NOMO-1 (cell line): ENCODE results near the gene TMC1.
"Not testable (repeated sequence)": the region's sequence is repeated elsewhere in the genome, so short reads cannot be mapped to it uniquely, and the experiment has no call there.

Experiments
- DNase-seq, 2 experiments: peaks; one replicate each; lab custom pipeline; 2025; ENCODE audit not compliant: unreplicated experiment in 2 of 2; lab: John Stamatoyannopoulos, UW

The TMC1 gene

DNA sequence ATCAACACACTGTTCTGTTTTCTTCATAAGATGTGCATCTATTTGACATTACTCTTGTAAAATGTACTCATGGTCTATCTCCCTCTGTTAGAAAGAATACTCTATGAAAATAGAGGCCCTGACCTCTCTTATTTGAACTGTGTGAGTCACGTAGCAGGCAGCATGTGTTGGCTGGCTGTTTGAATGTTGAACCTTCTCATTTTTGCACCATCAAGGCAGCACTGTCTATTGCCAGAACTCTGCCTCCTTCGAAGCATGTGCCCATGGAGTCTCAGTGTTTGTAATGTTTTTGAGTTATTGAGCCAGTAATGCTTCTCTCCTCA lies 287.0 kb downstream of the TMC1 start:
- DNase-seq: no peak

DNA sequence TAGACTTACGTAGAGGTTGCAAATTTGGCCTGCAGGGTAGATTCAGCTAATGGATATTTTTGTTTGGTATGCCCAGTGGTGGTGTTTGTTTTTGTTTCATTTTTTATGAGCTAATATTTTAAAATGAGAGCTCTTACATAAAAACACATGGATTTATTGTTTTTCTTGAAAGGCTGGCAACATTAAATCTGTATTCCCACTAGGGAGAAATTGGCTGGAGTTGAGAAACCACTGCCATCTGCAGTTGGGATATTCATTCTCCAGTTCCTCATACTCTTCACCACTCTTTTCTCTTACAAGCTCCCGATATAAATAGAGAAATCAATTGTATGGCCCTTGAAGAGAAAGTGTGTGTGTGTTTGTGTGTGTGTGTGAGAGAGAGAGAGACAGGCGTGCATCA lies 288.2 kb downstream of the TMC1 start:
- DNase-seq: no peak

DNA sequence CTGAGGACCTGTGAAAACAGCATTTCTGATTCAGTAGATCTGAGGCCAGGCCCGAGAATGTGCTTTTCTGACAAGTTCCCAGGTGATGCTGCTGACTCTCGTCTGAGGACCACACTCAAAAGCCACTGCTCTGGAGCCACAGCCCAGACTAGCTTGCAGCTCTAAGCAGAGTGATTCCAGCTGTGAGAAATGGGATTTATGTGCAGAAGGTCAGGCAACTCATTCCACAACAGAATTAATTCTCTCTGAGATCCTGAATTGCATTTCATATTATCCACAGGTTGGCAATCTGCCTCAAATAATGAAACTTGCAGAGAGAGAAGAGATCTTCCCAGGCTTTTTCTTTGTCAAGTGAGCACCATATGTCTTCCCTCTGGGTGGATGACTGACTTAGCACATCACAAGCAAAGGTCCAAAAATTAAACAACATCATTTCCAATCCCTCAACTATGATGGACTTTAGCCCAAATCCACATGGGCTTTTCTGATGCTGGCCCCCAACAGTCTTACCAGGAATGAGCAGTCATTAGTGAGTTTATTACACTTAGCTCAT lies 291.2 kb downstream of the TMC1 start:
- no peak for DNase-seq

DNA sequence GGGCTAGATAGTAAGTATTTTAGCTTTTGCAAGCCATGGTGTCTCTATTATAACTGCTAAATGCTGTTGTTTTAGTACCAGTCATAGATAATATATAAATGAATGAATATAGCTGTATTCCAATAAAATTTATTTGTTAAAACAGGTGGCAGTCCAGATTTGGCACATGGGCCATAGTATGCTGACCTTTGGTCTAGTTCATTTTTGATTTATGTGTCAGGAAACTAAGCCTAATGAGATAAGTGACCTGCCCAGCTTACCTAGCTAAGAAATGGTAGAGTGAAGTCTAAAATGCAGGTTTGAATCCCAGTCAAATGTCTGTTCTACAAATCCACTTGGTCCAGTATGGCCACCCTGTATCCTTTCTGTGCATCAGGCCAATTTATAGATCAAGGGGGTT lies 292.1 kb downstream of the TMC1 start:
- no peak for DNase-seq

DNA sequence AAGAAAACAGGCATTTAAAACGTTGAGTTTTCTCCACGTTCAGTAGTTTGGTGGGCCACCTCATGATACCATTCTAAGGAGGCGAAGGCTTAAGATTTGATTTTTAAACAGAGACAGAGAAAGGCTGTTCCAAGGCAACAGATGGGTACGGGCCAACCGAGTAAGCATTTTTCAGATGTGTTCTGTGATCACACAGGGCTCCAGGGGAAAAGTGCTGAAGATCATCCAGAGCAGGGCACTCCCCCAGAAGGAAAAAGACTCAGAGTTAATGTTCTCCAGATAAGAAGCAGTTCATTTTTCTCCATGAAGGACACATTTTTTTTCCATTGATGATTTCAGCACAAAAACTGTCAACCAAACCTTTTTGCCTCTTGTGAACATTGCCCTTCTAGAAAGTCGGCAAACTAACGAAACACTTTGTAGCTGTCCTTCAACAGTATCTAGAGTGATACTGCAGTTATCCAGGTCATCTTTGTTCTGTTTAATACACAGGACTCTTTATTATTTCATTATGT lies 292.7 kb downstream of the TMC1 start:
- DNase-seq: no peak

DNA sequence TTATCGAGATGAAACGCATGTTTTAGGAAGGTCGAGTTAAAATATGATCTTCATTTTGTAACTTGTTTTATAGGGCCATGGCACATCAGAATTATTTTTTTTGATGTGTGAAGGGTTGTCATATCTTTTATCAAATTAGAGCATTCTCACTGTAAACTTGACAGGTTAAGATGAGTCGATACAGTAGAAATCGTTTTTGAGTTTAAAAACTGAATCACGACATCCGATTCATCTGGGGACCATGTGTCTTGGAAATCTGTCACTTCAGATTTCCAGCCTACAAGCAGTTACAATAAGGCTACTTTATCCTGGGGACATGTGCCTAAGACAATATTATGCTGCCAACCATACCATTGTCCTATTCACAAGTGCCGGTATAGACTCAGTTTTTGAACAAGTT lies 295.3 kb downstream of the TMC1 start:
- DNase-seq: no peak

DNA sequence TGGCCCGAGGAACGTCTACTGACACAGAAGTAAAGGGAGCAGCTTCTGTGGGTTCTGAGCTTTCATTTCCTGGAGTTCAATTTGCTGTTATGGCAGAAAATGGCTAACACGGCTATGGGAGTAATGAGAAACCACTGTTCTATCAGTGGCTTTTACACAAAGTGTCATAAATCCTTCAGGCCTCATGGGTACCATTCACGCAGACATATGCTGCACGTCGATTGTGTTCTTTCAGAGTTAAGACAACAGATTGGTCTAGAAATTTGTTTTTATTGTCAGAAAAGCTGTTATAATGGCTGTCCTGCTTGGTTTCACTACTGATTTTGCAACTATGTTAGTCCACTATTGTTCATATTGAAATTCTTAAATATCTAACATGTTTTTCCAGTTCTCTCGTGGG lies 296.0 kb downstream of the TMC1 start:
- DNase-seq: no peak

DNA sequence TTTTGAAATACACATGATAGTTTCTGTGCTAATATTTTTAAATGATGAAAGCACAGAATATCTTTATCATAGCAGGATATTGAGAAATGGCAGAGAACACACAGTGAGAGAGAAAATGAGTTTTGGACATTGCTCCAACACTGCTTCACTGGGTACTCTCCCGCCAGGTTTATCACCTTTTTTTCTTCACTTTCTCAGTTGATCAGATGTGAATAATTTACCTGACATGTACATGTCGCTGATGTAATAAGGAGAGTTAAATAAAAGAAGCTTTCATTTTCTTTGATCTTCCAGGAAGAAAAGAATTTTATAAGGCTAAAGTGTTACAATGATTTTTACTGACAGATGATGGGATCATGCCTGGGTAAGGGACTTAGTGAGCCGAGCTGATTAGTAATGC lies 297.0 kb downstream of the TMC1 start:
- DNase-seq: no peak

DNA sequence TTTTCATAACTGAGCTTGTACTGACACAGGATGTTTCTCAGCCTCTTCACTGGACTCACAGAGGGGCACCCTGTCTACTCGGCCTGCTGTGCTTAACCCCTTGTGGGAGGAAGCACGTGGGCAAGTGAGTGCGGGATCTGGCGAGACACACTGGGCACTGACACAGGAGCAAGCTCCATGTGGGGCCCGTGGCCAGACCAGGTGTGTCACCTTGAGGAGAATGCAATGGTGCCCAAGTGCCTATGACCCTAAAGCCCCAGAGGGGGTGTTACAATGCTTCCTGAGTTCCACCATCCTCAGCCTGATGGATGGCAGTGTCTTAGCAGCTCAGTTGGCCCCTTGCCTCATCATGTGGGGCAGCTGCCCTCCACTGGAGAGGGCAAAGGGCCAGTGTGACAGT lies 302.6 kb downstream of the TMC1 start:
- DNase-seq: no peak

DNA sequence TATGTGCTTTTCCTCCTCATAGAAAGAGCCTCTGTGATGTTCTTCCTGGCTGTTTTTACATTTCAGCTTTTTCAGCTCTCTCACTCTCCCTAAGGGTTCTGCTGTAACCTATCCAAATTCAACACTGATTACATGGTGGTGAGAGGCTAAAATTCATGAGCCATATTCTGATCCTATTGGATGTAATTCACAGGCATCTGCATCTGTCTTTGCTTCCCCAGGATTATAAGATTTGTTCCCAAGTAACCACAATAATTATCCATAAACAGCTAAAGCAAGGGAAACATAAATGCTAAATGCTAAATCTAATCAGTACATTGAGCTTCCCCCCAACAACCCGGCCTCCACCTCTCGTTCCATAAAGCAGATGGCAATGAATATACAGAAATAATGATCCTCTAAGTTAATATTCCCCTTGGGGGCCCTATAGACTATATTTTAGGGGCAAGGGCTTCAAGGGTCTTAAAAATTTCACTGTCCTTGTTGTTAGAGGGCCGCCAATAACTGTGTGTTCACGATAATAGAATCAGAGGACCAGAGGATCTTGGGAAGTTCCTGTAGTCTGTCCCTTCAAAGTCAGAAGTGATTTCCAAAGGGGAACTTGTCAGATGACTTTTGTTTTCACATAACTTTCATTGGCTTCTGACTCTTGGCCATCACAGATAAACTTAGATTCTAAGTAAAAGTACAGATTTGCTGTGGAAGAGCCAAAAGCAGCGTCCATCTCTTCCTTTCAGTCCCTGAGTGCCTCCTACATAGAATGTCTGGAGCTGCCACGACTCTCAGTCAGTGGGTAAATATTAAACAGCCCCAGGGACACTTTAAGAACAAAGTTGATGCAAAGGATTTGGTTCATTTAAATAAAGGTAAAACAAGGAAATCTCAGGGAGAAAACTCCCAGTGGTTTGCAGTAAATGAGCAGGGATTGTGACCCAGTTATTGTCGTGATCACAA lies 305.9 kb downstream of the TMC1 start:
- no peak for DNase-seq

DNA sequence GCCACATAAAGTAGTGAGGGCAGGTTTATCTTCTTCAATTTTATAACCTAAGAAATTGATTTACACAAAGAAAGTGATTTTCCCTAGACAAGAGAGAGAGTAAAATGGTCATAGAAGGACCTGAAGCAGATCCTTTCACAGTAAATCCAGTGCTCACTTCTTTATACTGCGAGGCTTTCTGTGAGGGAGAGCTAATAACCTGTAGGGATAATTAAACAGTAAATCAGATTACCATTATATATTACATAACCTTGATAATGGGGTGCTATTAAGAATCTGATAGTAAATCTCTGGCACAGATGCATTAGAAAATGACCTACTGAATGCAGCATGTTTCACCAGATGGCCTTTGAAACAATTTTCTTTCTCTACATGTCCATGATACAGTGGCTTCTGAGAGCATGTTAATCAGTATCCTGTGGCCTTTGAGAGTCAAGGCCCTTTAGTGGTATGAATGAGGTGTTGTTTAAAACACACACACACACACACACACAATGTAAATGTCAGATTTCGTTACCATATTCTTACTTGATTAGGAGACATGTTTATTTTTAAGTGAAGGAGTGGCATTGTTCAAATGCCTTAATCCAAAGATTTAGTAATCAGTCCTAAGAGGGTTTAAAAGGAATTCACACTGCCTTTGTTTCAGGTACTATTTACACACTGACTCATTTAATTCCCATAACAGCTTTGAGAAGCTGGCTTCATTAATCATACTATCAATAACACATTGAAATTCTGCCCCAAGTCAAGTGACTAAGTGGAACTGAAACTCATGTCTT lies 306.7 kb downstream of the TMC1 start:
- no peak for DNase-seq

DNA sequence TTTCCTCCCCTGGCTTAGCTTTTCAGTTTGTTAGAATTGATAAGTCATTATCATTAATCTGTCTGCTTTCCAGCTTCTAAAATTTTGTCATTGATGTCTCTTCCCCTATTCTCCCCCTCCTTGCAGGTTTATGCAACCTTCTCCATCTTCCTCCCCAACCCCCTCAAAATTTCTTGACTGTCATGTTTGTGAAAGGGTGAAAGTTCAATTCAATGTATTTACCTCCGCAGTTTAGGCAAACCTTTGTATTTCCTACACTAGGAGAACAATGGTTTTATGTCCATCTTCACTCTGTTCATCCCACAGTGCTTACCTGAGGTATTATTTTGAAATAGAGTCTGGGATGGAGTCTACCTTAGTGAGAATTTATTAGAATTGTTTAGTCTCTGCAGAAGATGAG lies 313.6 kb downstream of the TMC1 start:
- DNase-seq: no peak

DNA sequence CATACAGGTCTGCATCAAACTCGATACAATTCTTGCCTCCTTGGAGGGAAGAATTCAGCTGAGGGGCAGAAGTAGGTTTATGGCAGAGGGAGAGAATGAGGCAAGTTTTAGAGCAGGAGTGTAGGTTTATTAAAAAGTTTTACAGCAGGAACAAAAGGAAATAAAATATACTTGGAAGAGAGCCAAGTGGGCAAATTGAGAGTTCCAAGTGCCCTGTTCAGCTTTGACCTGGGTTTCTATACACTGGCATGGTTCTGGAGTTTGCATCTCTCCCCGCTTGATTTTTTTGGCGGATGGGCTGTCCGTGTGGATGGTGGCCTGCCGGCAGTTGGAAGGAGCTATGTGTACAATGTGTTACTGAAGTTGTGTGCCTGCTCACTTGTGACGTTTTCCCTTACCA lies 315.4 kb downstream of the TMC1 start:
- no peak for DNase-seq

DNA sequence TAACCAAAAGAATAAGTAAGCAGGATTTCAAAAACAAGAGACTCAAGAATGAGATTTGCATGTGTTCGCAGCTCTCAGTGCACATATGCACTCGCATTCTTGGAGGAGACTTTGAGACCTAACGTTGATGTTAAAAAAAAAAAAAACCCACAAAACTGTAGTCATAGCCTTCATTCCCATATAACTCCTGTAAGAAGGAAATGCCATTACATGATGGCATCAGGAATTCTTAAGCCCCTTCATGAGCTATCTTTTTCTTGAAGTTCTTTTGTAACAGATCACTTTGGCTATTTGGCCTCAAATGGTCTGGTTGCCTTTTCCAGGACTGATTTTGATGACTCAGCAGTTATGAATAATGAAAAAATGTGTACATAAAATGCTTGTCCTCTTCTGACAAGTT lies 317.7 kb downstream of the TMC1 start:
- no peak for DNase-seq

DNA sequence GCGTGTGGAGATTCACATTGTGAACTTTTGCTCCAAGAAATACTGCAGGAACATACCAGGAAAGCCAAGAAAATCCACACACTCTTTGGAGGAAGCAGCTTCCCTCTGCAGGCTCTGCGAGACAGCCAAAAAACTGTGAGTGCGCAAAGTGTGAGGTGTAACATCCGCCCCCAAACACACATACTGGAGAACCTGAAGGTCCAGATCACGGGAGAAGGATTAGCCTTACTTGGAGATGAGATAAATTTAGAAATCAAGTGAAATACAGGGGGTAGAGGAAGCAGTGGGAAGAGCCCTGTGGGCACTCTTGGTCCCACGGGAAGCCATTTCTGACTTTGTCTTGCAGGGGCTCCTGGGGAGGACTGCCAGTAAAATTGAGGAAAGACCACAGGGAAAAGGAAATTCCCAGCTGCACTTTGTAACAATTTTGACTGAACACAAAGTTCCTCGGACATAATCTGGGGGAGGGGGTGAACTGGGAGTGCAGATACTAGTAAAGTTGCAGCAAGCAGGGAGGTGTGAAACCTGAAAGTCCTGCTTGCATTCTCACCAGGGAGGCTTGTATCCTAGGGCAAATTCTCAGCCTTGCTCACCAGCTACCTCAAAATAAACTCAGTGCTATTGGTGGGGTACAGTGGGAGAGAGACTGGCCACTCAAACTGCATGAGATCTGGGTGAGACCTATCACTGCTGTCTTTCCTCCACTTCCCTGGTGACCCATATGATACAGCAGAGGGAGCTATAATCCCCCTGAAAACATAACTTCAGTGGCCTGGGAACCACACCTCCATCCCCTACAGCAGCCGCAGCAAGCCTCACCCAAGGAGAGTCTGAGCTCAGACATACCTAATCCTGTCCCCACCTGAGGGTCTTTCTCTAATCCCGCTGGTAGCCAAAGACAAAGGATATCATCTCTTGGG lies 322.4 kb downstream of the TMC1 start:
- DNase-seq: no peak

DNA sequence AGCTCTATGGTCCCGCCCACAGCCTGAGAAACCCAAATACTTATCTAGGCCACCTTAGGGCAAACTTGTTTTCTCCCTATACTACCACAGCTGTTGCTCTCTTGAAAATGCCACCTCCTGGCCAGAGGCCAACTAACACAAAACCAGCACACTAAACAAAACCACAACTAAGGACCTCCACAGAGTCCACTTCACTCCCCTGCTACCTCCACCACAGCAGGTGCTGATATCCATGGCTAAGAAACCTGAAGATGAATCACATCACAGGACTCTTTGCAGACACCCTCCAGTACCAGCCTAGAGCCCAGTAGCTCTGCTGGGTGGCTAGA lies 323.0 kb downstream of the TMC1 start:
- DNase-seq: no peak

DNA sequence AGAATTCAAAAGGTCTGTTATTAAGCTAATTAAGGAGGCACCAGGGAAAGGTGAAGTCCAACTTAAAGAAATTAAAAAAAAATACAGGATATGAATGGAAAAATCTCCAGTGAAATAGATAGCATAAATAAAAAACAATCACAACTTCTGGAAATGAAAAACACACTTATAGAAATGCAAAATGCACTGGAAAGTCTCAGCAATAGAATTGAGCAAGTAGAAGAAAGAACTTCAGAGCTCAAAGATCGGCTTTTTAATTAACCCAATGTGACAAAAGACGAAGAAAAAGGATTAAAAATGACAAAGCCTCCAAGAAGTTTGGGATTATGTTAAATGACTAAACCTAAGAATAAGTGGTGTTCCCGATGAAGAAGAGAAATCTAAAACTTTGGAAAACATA lies 323.6 kb downstream of the TMC1 start:
- not testable (repeated sequence) for DNase-seq

DNA sequence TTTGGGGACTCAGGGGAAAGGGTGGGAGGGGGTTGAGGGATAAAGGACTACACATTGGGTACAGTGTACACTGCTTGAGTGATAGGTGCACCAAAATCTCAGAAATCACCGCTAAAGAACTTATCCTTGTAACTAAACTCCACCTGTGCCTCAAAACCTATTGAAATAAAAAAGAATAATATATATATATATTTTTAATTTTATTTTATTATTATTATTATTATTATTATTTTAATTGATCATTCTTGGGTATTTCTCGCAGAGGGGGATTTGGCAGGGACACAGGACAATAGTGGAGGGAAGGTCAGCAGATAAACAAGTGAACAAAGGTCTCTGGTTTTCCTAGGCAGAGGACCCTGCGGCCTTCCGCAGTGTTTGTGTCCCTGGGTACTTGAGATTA lies 328.8 kb downstream of the TMC1 start:
- not testable (repeated sequence) for DNase-seq

DNA sequence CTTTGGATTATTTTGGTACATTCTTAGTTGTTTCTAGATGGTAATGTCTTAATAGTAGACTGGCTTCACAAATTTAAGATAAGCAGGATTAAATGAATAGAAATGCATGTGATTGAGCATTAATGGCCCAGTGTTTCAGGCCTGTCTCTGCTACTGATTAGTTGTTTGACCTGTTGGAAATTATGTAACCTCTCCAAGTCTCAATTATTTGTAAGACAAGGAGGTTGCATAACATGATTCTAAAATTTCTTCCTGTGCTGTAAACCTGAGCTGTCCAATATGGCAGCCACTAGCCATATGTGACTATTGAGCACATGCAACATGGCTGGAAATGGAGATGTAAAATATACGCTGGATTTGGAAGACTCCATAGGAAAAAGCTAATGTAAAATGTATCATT lies 333.9 kb downstream of the TMC1 start:
- DNase-seq: no peak

DNA sequence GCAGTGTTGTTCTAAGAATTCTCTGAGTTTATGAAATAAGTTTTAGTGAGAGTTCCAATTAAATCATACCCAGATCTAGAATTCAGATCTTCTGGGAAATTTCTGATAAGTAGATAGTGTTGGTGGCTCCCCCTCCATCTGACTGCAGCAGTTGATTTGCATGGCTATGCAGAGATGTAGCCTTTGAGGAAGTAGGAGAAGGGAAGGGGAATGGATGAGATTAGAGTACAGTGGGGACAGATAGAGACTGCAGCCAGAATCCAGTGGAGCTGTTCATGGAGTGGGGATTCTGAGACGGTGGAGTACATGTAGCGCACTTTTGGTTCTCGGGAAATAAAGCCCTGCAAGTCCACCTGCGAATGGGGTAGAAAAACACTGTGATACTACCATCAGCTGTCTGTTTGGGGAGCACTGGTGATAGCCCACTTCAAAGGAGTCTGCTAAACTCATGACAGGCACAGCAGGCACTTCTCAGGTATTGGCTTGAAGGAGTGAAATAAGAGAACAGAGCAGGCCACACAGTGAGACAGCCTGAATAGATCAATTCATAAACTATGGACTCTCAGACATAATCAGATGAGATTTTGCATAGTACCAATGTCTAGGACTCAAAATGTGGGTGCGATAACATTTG lies 334.6 kb downstream of the TMC1 start:
- DNase-seq: no peak
